Measurements from ENCODE around the gene SCN5A.

Gene SCN5A

DNA sequence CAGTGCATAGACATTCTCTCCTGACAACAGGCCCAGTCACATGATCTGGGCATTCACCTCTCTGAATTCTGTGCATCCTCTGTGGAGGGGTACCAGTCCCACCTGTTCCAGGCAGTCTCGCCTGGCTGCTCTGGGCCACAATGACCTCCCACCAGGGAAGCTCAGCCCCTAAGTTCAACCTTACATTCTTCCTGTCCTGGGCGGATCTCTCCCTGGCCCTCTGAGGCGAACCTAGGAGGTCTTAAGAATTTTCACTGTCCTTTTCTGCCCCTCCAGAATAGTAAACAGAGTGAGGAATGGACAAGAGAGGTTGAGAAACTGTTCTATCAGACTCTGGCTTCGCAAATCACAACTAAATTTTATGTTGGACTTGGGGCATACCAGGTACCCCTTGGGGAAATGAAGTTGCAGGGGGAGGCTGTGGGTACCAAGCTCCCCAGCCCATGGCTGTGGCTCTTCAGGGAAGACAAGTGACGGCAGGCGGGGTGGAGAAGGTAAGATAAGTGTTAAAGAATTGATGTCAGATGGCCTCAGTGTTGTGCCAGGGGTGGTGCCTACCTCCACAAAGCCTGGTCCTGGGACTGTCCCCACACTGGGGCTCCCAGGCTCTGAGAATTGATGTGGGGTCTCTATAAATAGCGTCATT is 5.3 kb downstream of the SCN5A start:
- Histone ChIP-seq H3K9ac (ENCODE audit: low read depth, low read length) (no peak overlapping the region), H3K4me1 (ENCODE audit: insufficient read depth, low read length) (peaks cover 11% of the 10 kb centered on the region; the same call in 1 of the 2 replicates), H3K36me3 (ENCODE audit: insufficient read depth, low read length) (no peaks in the 10 kb centered on the region), H3K9me3 (ENCODE audit: control insufficient read depth, insufficient read depth, low read length) (no peaks in the 10 kb centered on the region)

DNA sequence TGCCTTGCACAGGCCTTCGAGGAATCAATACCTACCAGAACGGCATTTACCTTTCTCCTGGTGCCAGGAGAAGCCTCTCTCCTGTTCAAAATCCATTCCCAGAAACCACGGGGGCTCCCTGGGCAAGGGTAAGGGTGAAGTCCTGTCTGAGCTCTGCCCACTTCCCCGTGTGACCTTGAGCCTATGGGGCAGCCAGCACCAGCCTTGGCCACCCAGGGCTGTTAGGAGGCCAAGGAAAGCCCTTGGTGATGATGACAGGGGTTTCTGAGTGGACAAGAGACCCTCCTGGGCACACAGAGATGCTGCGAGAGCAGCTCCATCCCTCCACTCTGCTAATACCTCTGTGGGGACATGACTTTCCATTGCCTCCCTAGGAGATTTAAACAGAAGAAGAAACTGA is 5.9 kb downstream of the SCN5A start:
- H3K9ac ChIP-seq (ENCODE audit: low read depth, low read length), result no peak overlapping the region
- H3K36me3 ChIP-seq (ENCODE audit: insufficient read depth, low read length), result no peaks in the 10 kb centered on the region
- H3K4me1 ChIP-seq (ENCODE audit: insufficient read depth, low read length), result peaks cover 16% of the 10 kb centered on the region; the same call in 1 of the 2 replicates

DNA sequence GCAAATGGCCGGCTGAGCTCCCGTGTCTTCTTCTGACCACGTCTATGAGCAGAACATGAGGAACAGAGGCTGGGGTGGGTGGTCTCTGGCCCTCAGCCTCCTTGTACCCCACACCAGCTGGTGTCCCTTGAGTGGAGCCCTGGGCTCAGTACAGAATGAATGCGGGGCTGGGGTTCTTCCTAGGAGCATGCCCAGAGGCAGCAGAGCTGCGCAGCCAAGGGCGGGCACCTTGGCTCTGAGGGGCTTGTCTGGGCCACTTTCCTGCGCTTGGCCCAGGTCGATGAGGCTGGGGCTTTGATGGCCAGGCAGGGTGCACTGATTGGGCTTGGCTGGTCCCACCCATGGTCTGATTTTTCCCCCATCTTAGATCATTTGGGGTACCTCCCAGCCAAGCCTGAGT is 6.4 kb downstream of the SCN5A start:
- Histone ChIP-seq H3K36me3 (ENCODE audit: insufficient read depth, low read length) (no peaks in the 10 kb centered on the region), H3K9ac (ENCODE audit: low read depth, low read length) (no peak overlapping the region), H3K9me3 (ENCODE audit: control insufficient read depth, insufficient read depth, low read length) (no peaks in the 10 kb centered on the region), H3K4me1 (ENCODE audit: insufficient read depth, low read length) (peaks cover 21% of the 10 kb centered on the region; the same call in 1 of the 2 replicates)

More for the DNA sequence above, 5.9 kb downstream of the SCN5A start:
- H3K9me3 ChIP-seq (ENCODE audit: control insufficient read depth, insufficient read depth, low read length), result no peaks in the 10 kb centered on the region

DNA sequence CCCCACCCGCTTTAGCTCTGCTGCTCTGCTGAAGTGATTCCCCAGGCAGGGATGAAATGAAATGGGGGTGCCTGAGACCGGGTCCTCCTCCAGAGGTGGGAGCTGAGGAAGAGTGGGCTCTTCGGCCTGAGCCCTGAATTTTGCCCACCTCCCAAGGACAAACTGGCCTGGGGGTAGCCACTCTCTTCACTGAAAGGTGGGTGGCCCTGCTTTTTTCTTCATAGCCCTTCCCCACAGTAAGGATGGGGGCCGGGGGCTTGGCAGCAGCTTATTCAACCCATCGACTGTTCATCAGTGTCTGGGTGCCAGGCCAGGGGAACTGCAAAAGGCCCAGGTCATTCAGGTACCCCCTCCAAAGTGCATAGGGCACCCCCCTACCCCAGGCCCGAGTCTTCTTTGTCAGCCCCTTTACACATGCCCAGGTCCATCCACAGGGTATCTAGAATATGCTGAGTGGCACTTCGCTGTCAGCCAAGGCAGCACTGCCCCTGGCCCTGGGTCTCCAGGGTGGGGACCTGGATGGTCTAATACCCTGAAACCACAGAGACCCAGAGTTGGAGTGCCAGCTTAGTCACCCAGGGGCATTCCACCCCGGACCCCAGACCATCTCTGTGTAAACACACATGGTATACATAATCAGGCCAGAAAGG is 7.9 kb downstream of the SCN5A start:
- Histone ChIP-seq H3K9ac (ENCODE audit: low read depth, low read length) (peak overlapping the region; percentile 25; the same call in 1 of the 2 replicates), H3K4me1 (ENCODE audit: insufficient read depth, low read length) (peaks cover 32% of the 10 kb centered on the region; the same call in 1 of the 2 replicates), H3K36me3 (ENCODE audit: insufficient read depth, low read length) (no peaks in the 10 kb centered on the region), H3K9me3 (ENCODE audit: control insufficient read depth, insufficient read depth, low read length) (no peaks in the 10 kb centered on the region)

DNA sequence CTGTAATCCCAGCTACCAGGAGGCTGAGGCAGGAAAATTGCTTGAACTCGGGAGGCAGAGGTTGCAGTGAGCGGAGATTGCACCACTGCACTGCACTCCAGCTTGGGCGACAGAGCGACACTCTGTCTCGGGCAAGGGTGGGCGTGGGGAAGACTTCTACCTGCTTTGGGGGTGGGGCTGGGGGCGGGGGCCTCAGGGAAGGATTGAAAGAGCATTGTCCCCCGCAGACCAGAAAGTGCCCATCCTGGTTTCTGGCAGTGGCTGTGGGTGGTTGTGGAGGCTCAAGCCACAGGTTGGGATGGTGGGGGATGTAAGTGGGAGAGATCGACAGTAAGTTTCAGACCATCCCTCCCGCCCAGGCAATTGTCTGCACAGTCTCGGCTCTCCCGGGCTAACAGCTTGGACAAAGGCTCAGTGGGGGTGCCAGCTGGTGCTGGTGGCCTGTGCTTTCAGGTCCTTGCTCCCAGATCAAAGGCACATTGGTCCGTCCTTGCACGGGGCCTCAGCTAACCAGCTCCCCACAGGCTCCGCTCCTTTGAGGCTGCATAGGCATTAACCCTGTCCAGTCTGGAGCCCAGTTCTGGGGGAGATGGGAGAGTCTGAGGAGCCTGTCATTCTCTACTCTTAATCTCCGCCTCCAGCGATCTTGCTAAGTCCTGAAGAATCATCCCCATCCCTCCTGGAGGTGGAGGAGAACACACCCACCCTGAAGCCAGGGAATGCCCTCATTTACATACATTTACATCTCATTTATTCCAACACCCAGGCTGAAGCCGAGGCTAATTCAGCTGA is 8.6 kb downstream of the SCN5A start:
- no peaks in the 10 kb centered on the region for H3K9me3 ChIP-seq (ENCODE audit: control insufficient read depth, insufficient read depth, low read length)
- peaks cover 34% of the 10 kb centered on the region; the same call in 1 of the 2 replicates for H3K4me1 ChIP-seq (ENCODE audit: insufficient read depth, low read length)
- H3K36me3 ChIP-seq (ENCODE audit: insufficient read depth, low read length), result no peaks in the 10 kb centered on the region
- H3K9ac ChIP-seq (ENCODE audit: low read depth, low read length), result peak overlapping the region; percentile 25; the same call in 1 of the 2 replicates

DNA sequence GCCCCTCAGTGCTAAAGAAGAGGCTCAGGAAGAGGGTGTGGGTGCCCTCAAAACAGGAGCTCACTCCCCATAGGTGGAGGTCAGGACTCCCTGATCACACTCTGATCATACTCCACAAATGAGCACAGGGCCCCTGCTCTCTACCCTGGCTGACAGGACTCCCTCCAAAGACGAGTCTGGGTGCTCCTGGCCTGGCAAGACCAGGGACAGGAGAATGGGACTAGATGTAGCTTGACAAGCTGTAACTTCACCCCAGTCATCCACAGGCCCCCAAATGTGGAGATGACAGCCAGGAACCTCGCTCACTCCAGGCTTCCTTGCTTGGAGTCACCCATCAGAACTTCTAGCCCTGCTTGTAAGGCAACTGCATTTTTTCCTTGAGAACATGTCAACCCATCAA is 11.1 kb downstream of the SCN5A start:
- Histone ChIP-seq H3K9ac (ENCODE audit: low read depth, low read length) (no peak overlapping the region), H3K4me1 (ENCODE audit: insufficient read depth, low read length) (peaks cover 34% of the 10 kb centered on the region; the same call in 1 of the 2 replicates), H3K36me3 (ENCODE audit: insufficient read depth, low read length) (no peaks in the 10 kb centered on the region), H3K9me3 (ENCODE audit: control insufficient read depth, insufficient read depth, low read length) (no peaks in the 10 kb centered on the region)

DNA sequence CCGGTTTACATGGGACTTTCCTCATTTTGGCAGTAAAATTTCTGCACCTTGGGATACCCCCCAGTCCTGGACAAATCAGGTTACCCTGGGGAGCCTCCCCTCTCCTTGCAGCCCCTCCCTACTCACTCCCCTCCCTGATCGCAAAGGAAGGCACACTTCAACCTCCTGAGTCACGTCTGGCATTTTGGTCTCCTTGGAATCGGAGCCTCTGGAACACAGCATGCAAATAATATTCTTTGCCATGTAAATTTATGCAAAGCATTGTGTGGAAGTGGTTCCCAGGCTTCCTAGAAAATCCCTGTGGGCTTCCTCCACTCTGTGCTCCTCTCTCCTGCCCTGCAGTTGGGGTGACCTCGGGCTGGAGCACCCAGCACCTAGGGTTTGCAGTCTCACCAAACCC is 11.6 kb downstream of the SCN5A start:
- Histone ChIP-seq H3K9me3 (ENCODE audit: control insufficient read depth, insufficient read depth, low read length) (no peaks in the 10 kb centered on the region), H3K9ac (ENCODE audit: low read depth, low read length) (no peak overlapping the region), H3K36me3 (ENCODE audit: insufficient read depth, low read length) (no peaks in the 10 kb centered on the region), H3K4me1 (ENCODE audit: insufficient read depth, low read length) (peaks cover 34% of the 10 kb centered on the region; the same call in 1 of the 2 replicates)

DNA sequence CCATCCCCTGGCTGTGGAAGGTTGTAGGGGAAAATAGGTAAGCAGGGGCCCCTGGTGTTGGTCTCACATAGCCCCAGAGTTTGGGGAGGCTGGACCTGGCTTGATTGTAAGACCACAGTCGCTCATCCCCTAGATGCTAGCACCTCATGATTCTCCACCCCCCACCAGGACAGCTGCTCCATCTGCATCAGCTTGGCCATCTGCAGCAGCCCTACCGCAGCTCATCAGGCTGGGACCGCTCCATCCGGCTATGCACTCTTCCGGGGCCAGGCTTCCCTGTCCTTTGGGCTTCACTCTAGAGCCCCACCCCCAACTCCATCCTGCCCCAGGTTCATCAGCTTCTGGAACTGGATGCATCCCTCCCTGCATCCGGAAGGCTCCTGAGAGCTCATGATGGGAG is 12.6 kb downstream of the SCN5A start:
- H3K9me3 ChIP-seq (ENCODE audit: control insufficient read depth, insufficient read depth, low read length), result no peaks in the 10 kb centered on the region
- peaks cover 34% of the 10 kb centered on the region; the same call in 1 of the 2 replicates for H3K4me1 ChIP-seq (ENCODE audit: insufficient read depth, low read length)
- H3K9ac ChIP-seq (ENCODE audit: low read depth, low read length), result no peak overlapping the region
- no peaks in the 10 kb centered on the region for H3K36me3 ChIP-seq (ENCODE audit: insufficient read depth, low read length)

DNA sequence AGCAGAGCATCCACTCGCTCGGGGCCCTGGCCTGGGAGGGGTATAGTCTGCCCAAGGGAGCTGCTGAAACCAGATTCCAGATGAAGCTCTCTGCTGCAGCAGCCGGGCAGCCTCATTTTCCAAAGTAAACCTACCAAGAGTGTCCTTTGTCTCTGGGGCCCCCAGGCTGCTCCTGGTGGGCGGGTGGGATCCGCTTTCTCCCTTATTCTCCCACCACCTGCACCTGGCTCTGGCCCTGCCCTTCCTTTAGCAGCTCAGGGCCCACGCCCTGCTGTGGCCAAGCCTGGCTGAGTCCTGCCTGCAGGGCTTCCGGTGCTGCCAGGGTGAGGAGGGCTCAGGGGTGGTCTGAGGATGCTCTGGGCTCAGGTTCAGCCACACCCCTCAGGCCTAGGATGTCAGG is 13.0 kb downstream of the SCN5A start:
- no peaks in the 10 kb centered on the region for H3K36me3 ChIP-seq (ENCODE audit: insufficient read depth, low read length)
- no peak overlapping the region for H3K9ac ChIP-seq (ENCODE audit: low read depth, low read length)
- H3K4me1 ChIP-seq (ENCODE audit: insufficient read depth, low read length), result peaks cover 31% of the 10 kb centered on the region; the same call in 1 of the 2 replicates
- no peaks in the 10 kb centered on the region for H3K9me3 ChIP-seq (ENCODE audit: control insufficient read depth, insufficient read depth, low read length)

DNA sequence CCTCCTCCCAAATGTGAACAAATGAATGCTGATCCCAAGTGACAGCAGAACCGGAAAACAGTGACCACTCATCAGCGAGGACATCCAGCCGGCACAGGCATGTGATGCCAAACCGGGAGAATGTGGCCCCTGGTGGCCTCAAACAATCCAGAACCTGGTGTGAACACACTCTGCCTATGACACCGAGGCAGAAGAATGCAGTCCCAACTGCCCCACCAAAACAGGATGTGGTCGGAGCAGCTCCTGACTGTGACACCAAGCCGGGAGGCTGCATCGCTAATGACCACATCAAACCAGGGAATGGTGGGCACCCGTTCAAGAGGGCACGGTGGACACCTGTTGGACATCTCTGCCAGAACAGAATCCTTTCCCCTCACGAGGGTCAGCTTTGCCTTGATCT is 15.4 kb downstream of the SCN5A start:
- Histone ChIP-seq H3K9ac (ENCODE audit: low read depth, low read length) (no peak overlapping the region), H3K4me1 (ENCODE audit: insufficient read depth, low read length) (peaks cover 36% of the 10 kb centered on the region), H3K9me3 (ENCODE audit: control insufficient read depth, insufficient read depth, low read length) (no peaks in the 10 kb centered on the region), H3K36me3 (ENCODE audit: insufficient read depth, low read length) (no peaks in the 10 kb centered on the region)

DNA sequence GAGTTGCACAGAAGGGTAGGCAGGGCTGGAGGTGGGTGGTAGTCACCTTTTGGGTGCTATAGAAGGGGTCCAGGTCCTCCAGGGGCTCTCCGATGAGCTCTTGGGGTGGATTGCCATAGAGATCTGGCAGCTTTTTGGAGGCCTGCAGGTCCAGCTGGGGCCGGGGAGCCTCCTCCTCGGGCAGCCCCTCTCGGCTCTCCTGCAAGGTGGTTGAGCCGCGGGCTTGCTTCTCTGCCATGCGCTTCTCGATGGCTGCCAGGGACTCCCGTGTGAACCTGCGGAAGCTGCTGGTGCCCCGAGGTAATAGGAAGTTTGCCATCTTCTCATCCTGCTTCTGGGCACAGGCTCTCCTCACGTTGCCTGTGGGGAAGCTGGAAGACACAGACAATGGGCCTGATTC is 16.5 kb downstream of the SCN5A start:
- Histone ChIP-seq H3K9ac (ENCODE audit: low read depth, low read length) (no peak overlapping the region), H3K36me3 (ENCODE audit: insufficient read depth, low read length) (no peaks in the 10 kb centered on the region), H3K4me1 (ENCODE audit: insufficient read depth, low read length) (peaks cover 26% of the 10 kb centered on the region), H3K9me3 (ENCODE audit: control insufficient read depth, insufficient read depth, low read length) (no peaks in the 10 kb centered on the region)

DNA sequence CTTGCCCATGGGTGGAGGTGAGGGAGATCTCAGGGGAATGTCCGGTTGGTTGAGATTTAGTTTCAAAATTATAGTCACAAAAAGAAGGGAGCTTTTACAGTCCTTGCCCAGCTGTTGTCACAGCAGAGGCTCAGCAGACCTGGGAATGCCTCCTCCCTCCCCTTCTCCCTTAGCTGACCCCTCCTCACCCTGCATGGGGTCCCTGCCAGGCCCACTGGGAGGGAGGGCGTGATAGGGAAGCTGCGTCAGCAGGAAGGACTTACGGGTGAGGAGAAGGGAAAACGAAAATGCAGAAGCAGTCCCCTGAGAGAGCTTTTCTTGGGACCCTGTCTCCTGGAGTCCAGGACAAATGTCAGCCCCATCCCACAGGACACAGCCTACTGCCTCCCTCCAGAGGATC is 18.9 kb downstream of the SCN5A start:
- Histone ChIP-seq H3K4me1 (ENCODE audit: insufficient read depth, low read length) (peaks cover 9% of the 10 kb centered on the region), H3K36me3 (ENCODE audit: insufficient read depth, low read length) (no peaks in the 10 kb centered on the region), H3K9me3 (ENCODE audit: control insufficient read depth, insufficient read depth, low read length) (no peaks in the 10 kb centered on the region), H3K9ac (ENCODE audit: low read depth, low read length) (no peak overlapping the region)

DNA sequence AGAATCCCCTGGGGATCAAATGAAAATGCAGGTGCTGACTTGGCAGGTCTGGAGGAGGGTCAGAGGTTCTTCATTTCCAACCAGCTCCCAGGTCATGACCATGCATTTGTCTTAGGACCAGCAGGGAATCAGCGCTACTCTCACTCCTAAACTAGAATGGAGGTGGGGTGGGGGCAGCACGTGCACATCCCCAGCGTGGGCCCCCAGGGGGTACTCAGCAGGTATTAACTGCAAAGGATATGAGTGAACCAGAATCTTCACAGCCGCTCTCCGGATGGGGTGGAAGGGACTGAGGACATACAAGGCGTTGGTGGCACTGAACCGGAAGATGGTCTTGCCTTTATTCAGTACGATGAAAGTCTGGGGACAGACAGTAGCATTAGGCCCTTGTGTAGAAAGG is 19.4 kb downstream of the SCN5A start:
- Histone ChIP-seq H3K36me3 (ENCODE audit: insufficient read depth, low read length) (no peaks in the 10 kb centered on the region), H3K4me1 (ENCODE audit: insufficient read depth, low read length) (peaks cover 9% of the 10 kb centered on the region), H3K9ac (ENCODE audit: low read depth, low read length) (no peak overlapping the region), H3K9me3 (ENCODE audit: control insufficient read depth, insufficient read depth, low read length) (no peaks in the 10 kb centered on the region)

DNA sequence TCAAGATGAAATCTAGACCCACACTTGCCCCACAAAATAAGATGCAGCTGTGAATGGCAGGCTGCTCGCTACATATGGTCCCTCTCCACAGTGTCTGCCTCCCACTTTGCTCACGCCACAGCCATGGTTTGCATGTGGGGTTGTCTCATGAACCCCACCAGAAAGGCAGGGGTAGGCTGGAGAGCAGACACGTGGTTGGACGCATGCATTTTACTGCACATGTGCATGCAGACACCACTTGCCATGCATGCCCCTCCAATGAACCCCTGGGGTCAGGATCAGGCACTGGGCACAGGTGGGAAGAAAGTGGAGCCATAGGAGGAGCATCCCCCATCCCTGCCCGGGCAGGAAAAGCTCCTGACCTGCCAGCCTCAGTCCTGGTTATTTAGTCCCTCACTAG is 20.7 kb downstream of the SCN5A start:
- Histone ChIP-seq H3K9ac (ENCODE audit: low read depth, low read length) (no peak overlapping the region), H3K36me3 (ENCODE audit: insufficient read depth, low read length) (no peaks in the 10 kb centered on the region), H3K4me1 (ENCODE audit: insufficient read depth, low read length) (peaks cover 9% of the 10 kb centered on the region), H3K9me3 (ENCODE audit: control insufficient read depth, insufficient read depth, low read length) (no peaks in the 10 kb centered on the region)
